Neural cell (in vitro differentiated cells): Measurements from ENCODE around the gene SIGLEC12. TPM values are rescaled to one million over a fixed set of nuclear protein-coding genes. Genes with fewer than 3 reads are reported as not detected.

Source experiments
- H2AFZ ChIP-seq: fragments of 200-600, 300-800 bp; sonication (generic), shearing (Covaris generic); 2 replicates; pipeline ENCODE4 v1.6.0; 2014; ENCODE audit warnings: low read depth, mild to moderate bottlenecking, antibody characterized with exemption, low read length, moderate library complexity
- H3F3A ChIP-seq: fragments of 200-600 bp; shearing (Covaris generic); 2 replicates; pipeline ENCODE4 v1.6.1; 2016; ENCODE audit warnings: mild to moderate bottlenecking, moderate library complexity, mixed read lengths, antibody characterized with exemption, low read length; ENCODE audit not compliant: insufficient read depth, poor library complexity, severe bottlenecking
- H3K27ac ChIP-seq: fragments of 200-600, 300-800 bp; sonication (generic), shearing (Covaris generic); 2 replicates; pipeline ENCODE4 v1.5.1; 2014; ENCODE audit warnings: mild to moderate bottlenecking, low read length, moderate library complexity
- H3K27me3 ChIP-seq: fragments of 300-800, 200-600 bp; sonication (generic), shearing (Covaris generic); 2 replicates; pipeline ENCODE4 v1.6.0; 2014; ENCODE audit warnings: mild to moderate bottlenecking, low read depth, low read length, moderate library complexity; ENCODE audit not compliant: insufficient read depth
- H3K36me3 ChIP-seq: fragments of 300-800, 200-600 bp; sonication (generic), shearing (Covaris generic); 2 replicates; pipeline ENCODE4 v1.5.1; 2014; ENCODE audit warnings: mild to moderate bottlenecking, antibody characterized with exemption, low read length, moderate library complexity; ENCODE audit not compliant: insufficient read depth
- H3K4me2 ChIP-seq: fragments of 300-800, 200-600 bp; sonication (generic), shearing (Covaris generic); 2 replicates; pipeline ENCODE4 v1.6.0; 2014; ENCODE audit warnings: mild to moderate bottlenecking, low read length
- H3K4me3 ChIP-seq: fragments of 300-800, 200-600 bp; sonication (generic), shearing (Covaris generic); 2 replicates; pipeline ENCODE4 v1.5.1; 2014; ENCODE audit warnings: mild to moderate bottlenecking, low read length, moderate library complexity
- H3K79me2 ChIP-seq: fragments of 200-600 bp; shearing (Covaris generic); replicated peaks from 2 replicates; pipeline ENCODE4 v1.6.0; 2014; ENCODE audit warnings: mild to moderate bottlenecking, low read length, moderate library complexity; ENCODE audit not compliant: insufficient read depth
- H3K9ac ChIP-seq: fragments of 300-800, 200-600 bp; sonication (generic), shearing (Covaris generic); 2 replicates; pipeline ENCODE4 v1.6.1; 2016; ENCODE audit warnings: mild to moderate bottlenecking, low read length, mixed read lengths
- H3K9me2 ChIP-seq: fragments of 200-600 bp; shearing (Covaris generic); 2 replicates; pipeline ENCODE4 v1.6.1; 2016; ENCODE audit warnings: mild to moderate bottlenecking, low read length, mixed read lengths; ENCODE audit not compliant: insufficient read depth
- H3K9me3 ChIP-seq: fragments of 200-600, 300-800 bp; sonication (generic), shearing (Covaris generic); 2 replicates; pipeline ENCODE4 v1.6.1; 2016; ENCODE audit warnings: mild to moderate bottlenecking, mixed run types, low read length, moderate library complexity, mixed read lengths
- H4K20me1 ChIP-seq: fragments of 200-600 bp; shearing (Covaris generic); 2 replicates; pipeline ENCODE4 v1.6.1; 2016; ENCODE audit warnings: mild to moderate bottlenecking, mixed run types; ENCODE audit not compliant: insufficient read depth
- EP300 ChIP-seq: fragments of 450-650 bp; conservative IDR thresholded peaks from 2 replicates; pipeline ENCODE4 v1.6.1; 2014; ENCODE audit warnings: antibody characterized with exemption, mild to moderate bottlenecking, moderate library complexity; ENCODE audit not compliant: poor library complexity, severe bottlenecking
- EZH2 ChIP-seq: fragments of 200-600, 300-800 bp; shearing (Covaris generic), sonication (generic); IDR thresholded peaks from 2 replicates; pipeline ENCODE4 v1.6.1; 2014; ENCODE audit warnings: antibody characterized with exemption, low read length, borderline replicate concordance, mild to moderate bottlenecking; ENCODE audit not compliant: insufficient read depth, poor library complexity, severe bottlenecking
- MXI1 ChIP-seq: fragments of 450-650 bp; conservative IDR thresholded peaks from 2 replicates; pipeline ENCODE4 v1.6.1; 2014; ENCODE audit warnings: antibody characterized with exemption, mild to moderate bottlenecking; ENCODE audit not compliant: poor library complexity, severe bottlenecking
- POLR2AphosphoS5 ChIP-seq: IDR thresholded peaks from 2 replicates; pipeline ENCODE4 v1.6.1; 2012
- RAD21 ChIP-seq: fragments of 450-650 bp; conservative IDR thresholded peaks from 2 replicates; pipeline ENCODE4 v1.6.1; 2014; ENCODE audit warnings: antibody characterized with exemption, mild to moderate bottlenecking, moderate library complexity
- REST ChIP-seq: IDR thresholded peaks from 2 replicates; pipeline ENCODE4 v1.6.1; 2012; ENCODE audit warnings: borderline replicate concordance
- SMC3 ChIP-seq: fragments of 450-650 bp; conservative IDR thresholded peaks from 2 replicates; pipeline ENCODE4 v1.6.1; 2014; ENCODE audit warnings: antibody characterized with exemption, mild to moderate bottlenecking, moderate library complexity; ENCODE audit not compliant: poor library complexity
- TAF1 ChIP-seq: IDR thresholded peaks from 2 replicates; pipeline ENCODE4 v1.6.1; 2012; ENCODE audit warnings: low read depth
- polyA plus RNA-seq: library from polyadenylated mRNA; depleted of rRNA; stranded (reverse); fragments of >200 nt; gene quantifications from 2 replicates; pipeline ENCODE4 v1.2.3, GENCODE V29; 2014
- TF ChIP-seq, protein P1 (sequence below): fragments of 450-650 bp; IDR thresholded peaks from 2 replicates; pipeline ENCODE4 v1.5.1; 2014; ENCODE audit warnings: antibody characterized with exemption, mild to moderate bottlenecking, moderate library complexity; ENCODE audit not compliant: poor library complexity, severe bottlenecking

SIGLEC12 gene
- polyA plus RNA-seq, 1 donor from 2014 or later: not detected

DNA sequence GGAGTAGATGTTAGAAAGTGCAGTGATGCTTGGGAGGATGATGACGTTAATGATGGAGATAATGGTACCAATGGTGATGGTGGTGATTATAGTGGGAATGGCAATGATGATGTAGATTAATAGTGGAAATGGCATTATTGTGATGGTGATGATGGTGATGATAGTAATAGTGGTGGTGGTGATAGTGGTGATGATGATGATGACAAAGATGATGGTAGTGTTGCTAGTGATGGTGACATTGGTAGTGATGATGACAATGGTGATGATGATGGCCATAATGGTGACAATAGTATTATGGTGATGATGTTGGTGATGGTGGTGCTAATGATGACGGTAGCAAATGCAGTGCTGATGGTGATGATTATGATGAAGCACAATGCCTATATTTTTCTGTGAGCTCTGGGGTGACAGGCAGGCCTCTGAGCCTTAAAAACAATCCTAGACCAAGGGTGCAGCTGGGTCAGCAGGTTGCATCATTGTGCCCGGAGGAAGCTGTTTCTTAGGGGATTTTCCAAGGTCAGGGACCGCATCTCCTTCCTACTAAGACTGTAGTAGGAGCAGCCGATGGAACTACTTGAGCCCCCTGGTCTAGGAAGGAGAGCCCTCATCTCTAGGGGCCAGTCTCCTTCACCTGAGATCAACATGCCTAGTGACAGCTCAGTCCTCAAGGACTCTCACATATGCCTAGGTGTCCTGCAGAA, 15.5 kb downstream of the SIGLEC12 start:
- no peak overlapping the region for H3K27ac ChIP-seq
- no peak overlapping the region for H3K4me2 ChIP-seq
- no peak overlapping the region for H3K9ac ChIP-seq
- no peaks in the 10 kb centered on the region for H3K9me3 ChIP-seq
- H3K9me2 ChIP-seq: no peaks in the 10 kb centered on the region
- no peaks in the 10 kb centered on the region for H3F3A ChIP-seq
- H3K79me2 ChIP-seq: no peaks in the 10 kb centered on the region
- no peak for TF ChIP-seq TAF1
- TF ChIP-seq RAD21: no peak
- no peak for TF ChIP-seq EP300
- no peak for TF ChIP-seq REST
- TF ChIP-seq SMC3: no peak
- no peak overlapping the region for H2AFZ ChIP-seq
- H3K4me3 ChIP-seq: no peak overlapping the region
- H4K20me1 ChIP-seq: no peaks in the 10 kb centered on the region
- H3K36me3 ChIP-seq: no peaks in the 10 kb centered on the region
- no peaks in the 10 kb centered on the region for H3K27me3 ChIP-seq

DNA sequence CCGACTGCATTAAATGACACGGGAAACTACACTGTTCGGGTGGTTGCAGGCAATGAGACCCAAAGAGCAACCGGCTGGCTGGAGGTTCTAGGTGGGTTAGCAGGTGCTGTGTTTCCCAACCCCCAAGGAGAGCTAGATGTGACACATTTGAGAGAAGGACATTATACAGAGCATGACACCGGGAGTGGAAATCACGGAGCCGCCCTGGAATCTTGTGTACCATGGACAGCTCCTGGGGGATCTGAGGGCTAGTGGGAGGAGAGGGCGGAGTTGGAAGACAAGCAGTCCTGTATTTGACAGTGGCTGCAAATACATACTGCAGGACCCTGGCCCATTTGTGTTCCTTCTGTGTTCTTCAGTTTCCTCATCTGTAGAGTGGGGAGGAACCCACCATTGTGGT, 21.0 kb downstream of the SIGLEC12 start:
- Histone ChIP-seq H3K9ac (no peak overlapping the region), H4K20me1 (no peaks in the 10 kb centered on the region), H3K79me2 (no peaks in the 10 kb centered on the region), H3K9me3 (no peaks in the 10 kb centered on the region), H3K27ac (no peak overlapping the region), H3K4me3 (no peak overlapping the region), H3K4me2 (no peak overlapping the region), H3K27me3 (no peaks in the 10 kb centered on the region), H2AFZ (no peak overlapping the region), H3F3A (no peaks in the 10 kb centered on the region), H3K9me2 (no peaks in the 10 kb centered on the region), H3K36me3 (no peaks in the 10 kb centered on the region)
- TF ChIP-seq, protein P1, sequence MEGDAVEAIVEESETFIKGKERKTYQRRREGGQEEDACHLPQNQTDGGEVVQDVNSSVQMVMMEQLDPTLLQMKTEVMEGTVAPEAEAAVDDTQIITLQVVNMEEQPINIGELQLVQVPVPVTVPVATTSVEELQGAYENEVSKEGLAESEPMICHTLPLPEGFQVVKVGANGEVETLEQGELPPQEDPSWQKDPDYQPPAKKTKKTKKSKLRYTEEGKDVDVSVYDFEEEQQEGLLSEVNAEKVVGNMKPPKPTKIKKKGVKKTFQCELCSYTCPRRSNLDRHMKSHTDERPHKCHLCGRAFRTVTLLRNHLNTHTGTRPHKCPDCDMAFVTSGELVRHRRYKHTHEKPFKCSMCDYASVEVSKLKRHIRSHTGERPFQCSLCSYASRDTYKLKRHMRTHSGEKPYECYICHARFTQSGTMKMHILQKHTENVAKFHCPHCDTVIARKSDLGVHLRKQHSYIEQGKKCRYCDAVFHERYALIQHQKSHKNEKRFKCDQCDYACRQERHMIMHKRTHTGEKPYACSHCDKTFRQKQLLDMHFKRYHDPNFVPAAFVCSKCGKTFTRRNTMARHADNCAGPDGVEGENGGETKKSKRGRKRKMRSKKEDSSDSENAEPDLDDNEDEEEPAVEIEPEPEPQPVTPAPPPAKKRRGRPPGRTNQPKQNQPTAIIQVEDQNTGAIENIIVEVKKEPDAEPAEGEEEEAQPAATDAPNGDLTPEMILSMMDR: no peak
- TF ChIP-seq POLR2AphosphoS5 (no peak), RAD21 (no peak), TAF1 (no peak), MXI1 (no peak), EP300 (no peak), SMC3 (no peak), EZH2 (no peak), REST (no peak)
